ENCODE measurements around the gene PROP1.

DNA sequence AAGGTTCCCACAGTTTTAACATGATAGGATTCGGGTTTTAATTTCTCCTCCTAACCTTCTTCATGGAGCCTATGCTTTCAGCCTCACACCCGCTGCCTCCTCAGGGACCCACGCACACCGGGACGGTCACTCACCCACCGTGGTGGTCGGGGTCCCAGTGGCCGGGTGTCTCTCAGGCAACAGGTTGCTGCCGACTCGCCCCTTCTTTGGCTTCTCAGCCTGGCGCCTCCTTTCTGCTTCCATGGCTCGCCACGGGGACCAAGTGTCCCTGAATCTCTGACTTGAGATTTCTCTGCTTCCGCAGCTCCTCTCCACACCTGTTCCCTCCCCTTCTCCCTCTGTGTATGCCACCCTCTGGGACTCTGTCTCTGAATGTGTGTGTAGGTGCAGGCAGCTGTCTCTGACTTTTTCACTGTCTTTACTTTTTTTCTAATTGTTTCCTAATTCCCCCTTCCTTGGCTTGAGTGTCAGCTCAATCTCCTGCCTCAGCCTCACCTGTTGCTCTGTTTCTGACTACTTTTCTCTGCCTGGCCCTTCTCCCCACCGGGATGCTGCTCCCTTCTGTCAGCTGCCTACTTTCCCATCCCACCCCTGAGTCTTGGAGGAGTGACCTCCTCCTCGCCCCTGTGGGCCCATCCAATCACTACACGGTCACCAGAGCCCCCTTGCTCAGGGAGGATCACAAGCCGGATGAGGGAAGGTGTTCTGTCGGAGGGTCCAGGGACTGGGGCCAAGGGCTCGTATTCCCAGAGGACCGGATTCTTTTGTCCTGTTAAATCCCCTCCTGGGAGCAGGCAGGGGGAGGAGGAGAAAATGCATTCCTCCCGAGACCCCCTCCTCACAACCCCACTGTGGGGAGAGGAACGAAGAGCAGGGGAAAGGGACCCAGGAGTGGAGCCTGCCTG, at the start of gene PROP1:
- TF ChIP-seq ZNF274 (IDR thresholded peaks at IDR 0.05; ENCODE audit: low read depth, low read length), result no peak
- TF ChIP-seq EZH2 (IDR thresholded peaks at IDR 0.05), result no peak
- TF ChIP-seq CTCF (IDR thresholded peaks at IDR 0.05 in 2 of 3, conservative IDR thresholded peaks at IDR 0.05 in 1 of 3; ENCODE audit: borderline replicate concordance in 1 of 3, insufficient read depth in 1 of 3, low read depth in 2 of 3, low read length in 2 of 3), result no peak
- no peak for TF ChIP-seq RAD21 (IDR thresholded peaks at IDR 0.05; ENCODE audit: low read depth)
- TF ChIP-seq, protein P1, sequence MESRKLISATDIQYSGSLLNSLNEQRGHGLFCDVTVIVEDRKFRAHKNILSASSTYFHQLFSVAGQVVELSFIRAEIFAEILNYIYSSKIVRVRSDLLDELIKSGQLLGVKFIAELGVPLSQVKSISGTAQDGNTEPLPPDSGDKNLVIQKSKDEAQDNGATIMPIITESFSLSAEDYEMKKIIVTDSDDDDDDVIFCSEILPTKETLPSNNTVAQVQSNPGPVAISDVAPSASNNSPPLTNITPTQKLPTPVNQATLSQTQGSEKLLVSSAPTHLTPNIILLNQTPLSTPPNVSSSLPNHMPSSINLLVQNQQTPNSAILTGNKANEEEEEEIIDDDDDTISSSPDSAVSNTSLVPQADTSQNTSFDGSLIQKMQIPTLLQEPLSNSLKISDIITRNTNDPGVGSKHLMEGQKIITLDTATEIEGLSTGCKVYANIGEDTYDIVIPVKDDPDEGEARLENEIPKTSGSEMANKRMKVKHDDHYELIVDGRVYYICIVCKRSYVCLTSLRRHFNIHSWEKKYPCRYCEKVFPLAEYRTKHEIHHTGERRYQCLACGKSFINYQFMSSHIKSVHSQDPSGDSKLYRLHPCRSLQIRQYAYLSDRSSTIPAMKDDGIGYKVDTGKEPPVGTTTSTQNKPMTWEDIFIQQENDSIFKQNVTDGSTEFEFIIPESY (IDR thresholded peaks at IDR 0.05; ENCODE audit: extremely low read depth, insufficient replicate concordance, low read length), result no peak
- TF ChIP-seq FOSL1 (IDR thresholded peaks at IDR 0.05; ENCODE audit: low read depth), result no peak
- no peak for TF ChIP-seq POLR2AphosphoS5 (IDR thresholded peaks at IDR 0.05; ENCODE audit: low read depth, low read length)
